ENCODE measurements around the gene RECQL5. TPM values are rescaled to one million over a fixed set of nuclear protein-coding genes. Genes with fewer than 3 reads are reported as not detected.

RECQL5 gene
- total and polyA plus RNA-seq, 2 donors (not counting 1 experiment from before 2014, with no cell fraction given), result 58.5 to 70.5 TPM

DNA sequence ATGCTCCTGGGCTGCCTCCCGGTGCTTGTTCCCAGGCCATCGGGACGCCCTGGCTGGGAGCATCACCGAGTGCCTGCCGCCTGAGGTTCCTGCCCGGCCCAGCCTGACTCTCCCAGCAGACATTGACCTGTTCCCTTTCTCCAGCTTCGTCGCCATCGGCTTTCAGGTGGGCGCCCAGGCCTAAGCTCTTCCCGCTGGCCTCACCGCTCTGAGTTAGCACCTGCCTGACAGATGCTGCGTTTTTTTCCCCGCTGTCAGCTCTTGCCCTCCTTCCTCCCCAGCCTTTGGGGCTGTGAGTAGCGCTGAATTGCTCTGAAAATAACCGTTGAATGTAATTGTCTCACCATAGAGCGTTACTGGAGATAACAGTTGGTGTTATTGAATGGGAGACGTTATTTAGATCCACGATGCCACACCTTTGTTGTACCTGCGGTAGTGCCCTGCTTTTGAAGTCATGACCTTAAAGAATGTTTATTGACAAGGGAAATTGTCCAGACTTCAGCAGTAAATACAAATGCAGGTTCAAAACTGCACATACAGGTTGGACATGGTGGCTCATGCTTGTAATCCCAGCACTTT lies 55.0 kb downstream of the RECQL5 start:
- POLR2A ChIA-PET, result no interaction called here
- no peak overlapping the region for H3K27ac Mint-ChIP-seq
- no peak overlapping the region for H3K4me3 Mint-ChIP-seq

More for the DNA sequence above, 55.0 kb downstream of the RECQL5 start:
- WGBS (ENCODE audit: insufficient coverage), result 99% methylated on average over 14 of the region's 20 CpGs
- TF ChIP-seq EZH2 (IDR thresholded peaks at IDR 0.05; ENCODE audit: borderline replicate concordance, insufficient read depth, low read depth, low read length, poor library complexity, severe bottlenecking) (no peak), CTCF (IDR thresholded peaks at IDR 0.05) (no peak)
- H3K27me3 ChIP-seq (replicated peaks in 1 of 4; ENCODE audit: control extremely low read depth in 1 of 4, control insufficient read depth in 3 of 4, insufficient read depth in 4 of 4, low read length in 3 of 4), result no peaks in the 10 kb centered on the region
- Mint-ChIP-seq H3K9me3 (ENCODE audit: insufficient read depth) (no peaks in the 10 kb centered on the region), H3K27me3 (no peaks in the 10 kb centered on the region), H3K4me1 (no peaks in the 10 kb centered on the region)
- H2AFZ ChIP-seq (ENCODE audit: insufficient read depth, low read depth, low read length, poor library complexity, severe bottlenecking), result no peak overlapping the region
- H3K36me3 ChIP-seq (replicated peaks in 1 of 2; ENCODE audit: control extremely low read depth in 1 of 2, control insufficient read depth in 1 of 2, extremely low read depth in 1 of 2, insufficient read depth in 2 of 2, low read length in 1 of 2), result peaks cover 1 to 44% of the 10 kb centered on the region in 2 experiments
- H3K9me3 ChIP-seq (ENCODE audit: control extremely low read depth in 1 of 3, control insufficient read depth in 2 of 3, insufficient read depth in 1 of 3, low read length in 2 of 3), result no peaks in the 10 kb centered on the region
- no peak for ATAC-seq (ENCODE audit: low read depth)
- DNase-seq, result no peak
- H3K4me2 ChIP-seq (replicated peaks; ENCODE audit: low read depth, low read length, poor library complexity, severe bottlenecking), result no peak overlapping the region
- no peak overlapping the region for H3K9ac ChIP-seq (ENCODE audit: low read length)
- intact Hi-C loops (cut with micrococcal nuclease), result no loop called here
- no peaks in the 10 kb centered on the region for H4K20me1 ChIP-seq (ENCODE audit: control insufficient read depth, insufficient read depth, low read length, poor library complexity, severe bottlenecking)
- no peaks in the 10 kb centered on the region for H3K4me1 ChIP-seq (ENCODE audit: control insufficient read depth in 2 of 2, insufficient read depth in 2 of 2, low read length in 2 of 2)
- H3K27ac ChIP-seq (ENCODE audit: low read length in 2 of 2), result no peak overlapping the region
- no peaks in the 10 kb centered on the region for H3K79me2 ChIP-seq (ENCODE audit: control insufficient read depth, insufficient read depth, low read length)
- CTCF ChIA-PET, result interaction anchor here (0.6 to 1.9 kb wide), 4 partner anchors 10 to 29 kb away, joined by 3 to 8 read pairs (median 6); partner anchors contain the start of gene SMIM5
- no peak overlapping the region for H3K4me3 ChIP-seq (ENCODE audit: control extremely low read depth in 1 of 5, extremely low read depth in 1 of 5, insufficient read depth in 1 of 5, low read depth in 2 of 5, low read length in 4 of 5)
